Neural progenitor cell (in vitro differentiated cells): ENCODE results near the gene LIPC.

ENCODE experiments used
- EZH2 ChIP-seq: fragments of 200-600 bp; sonication (generic); IDR thresholded peaks from 2 replicates; pipeline ENCODE4 v1.6.1; 2017; ENCODE audit warnings: antibody characterized with exemption, mild to moderate bottlenecking, moderate library complexity
- TF ChIP-seq, protein P1 (sequence below): fragments of 200-600 bp; sonication (generic); IDR thresholded peaks from 2 replicates; pipeline ENCODE4 v1.5.1; 2017; ENCODE audit warnings: antibody characterized with exemption, mild to moderate bottlenecking

DNA sequence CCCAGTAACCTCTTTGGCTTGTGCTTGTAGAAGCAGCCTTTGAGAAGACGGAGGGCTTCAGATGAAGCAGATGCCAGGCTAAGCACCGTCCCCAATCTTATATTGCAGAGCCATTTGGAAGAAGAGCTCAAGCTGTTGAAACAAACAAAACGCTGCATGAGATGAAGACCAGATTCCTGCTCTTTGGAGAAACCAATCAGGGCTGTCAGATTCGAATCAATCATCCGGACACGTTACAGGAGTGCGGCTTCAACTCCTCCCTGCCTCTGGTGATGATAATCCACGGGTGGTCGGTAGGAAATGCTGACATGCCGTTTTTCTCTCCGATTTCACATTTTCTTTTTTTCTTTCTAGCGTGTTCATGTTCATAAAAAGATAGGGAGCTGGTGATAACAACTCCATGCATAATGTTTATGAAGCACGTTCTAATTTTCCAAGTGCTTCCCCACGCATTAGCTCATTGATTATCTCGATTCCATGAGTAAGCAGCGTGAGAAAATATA, 106.5 kb downstream of the LIPC start:
- TF ChIP-seq, protein P1, sequence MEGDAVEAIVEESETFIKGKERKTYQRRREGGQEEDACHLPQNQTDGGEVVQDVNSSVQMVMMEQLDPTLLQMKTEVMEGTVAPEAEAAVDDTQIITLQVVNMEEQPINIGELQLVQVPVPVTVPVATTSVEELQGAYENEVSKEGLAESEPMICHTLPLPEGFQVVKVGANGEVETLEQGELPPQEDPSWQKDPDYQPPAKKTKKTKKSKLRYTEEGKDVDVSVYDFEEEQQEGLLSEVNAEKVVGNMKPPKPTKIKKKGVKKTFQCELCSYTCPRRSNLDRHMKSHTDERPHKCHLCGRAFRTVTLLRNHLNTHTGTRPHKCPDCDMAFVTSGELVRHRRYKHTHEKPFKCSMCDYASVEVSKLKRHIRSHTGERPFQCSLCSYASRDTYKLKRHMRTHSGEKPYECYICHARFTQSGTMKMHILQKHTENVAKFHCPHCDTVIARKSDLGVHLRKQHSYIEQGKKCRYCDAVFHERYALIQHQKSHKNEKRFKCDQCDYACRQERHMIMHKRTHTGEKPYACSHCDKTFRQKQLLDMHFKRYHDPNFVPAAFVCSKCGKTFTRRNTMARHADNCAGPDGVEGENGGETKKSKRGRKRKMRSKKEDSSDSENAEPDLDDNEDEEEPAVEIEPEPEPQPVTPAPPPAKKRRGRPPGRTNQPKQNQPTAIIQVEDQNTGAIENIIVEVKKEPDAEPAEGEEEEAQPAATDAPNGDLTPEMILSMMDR = no peak
- TF ChIP-seq EZH2 = no peak
